K562 (cell line): Measurements from ENCODE around the gene ENTPD3. TPM values are rescaled to one million over a fixed set of nuclear protein-coding genes. Genes with fewer than 3 reads are reported as not detected.

ENCODE experiments used
- ARID1B ChIP-seq: fragments of 450-650 bp; IDR thresholded peaks from 2 replicates; pipeline ENCODE4 v1.6.1; 2016; ENCODE audit warnings: antibody characterized with exemption, mild to moderate bottlenecking, inconsistent platforms
- CREM ChIP-seq: IDR thresholded peaks from 2 replicates; pipeline ENCODE4 v1.6.1; 2014; ENCODE audit warnings: antibody characterized with exemption, low read depth
- CTBP1 ChIP-seq: fragments of 450-650 bp; IDR thresholded peaks from 2 replicates; pipeline ENCODE4 v1.6.1; 2016; ENCODE audit warnings: borderline replicate concordance
- DMBX1 ChIP-seq: fragments of 250-450 bp; sonication (Bioruptor Pico); IDR thresholded peaks from 2 replicates; pipeline ENCODE4 v1.8.0; 2022; ENCODE audit warnings: inconsistent platforms, mild to moderate bottlenecking, moderate library complexity, borderline replicate concordance
- FOS ChIP-seq: IDR thresholded peaks from 3 replicates; pipeline ENCODE4 v1.6.1; 2011; ENCODE audit not compliant: insufficient read length; ENCODE audit errors: extremely low read depth
- GATA2 ChIP-seq: sonication (generic); formaldehyde crosslinking; IDR thresholded peaks from 2 replicates; pipeline ENCODE4 v1.4.0; 2020; ENCODE audit warnings: mild to moderate bottlenecking, missing genetic modification reagents
- HDAC8 ChIP-seq: fragments of 450-650 bp; IDR thresholded peaks from 2 replicates; pipeline ENCODE4 v1.6.1; 2016; ENCODE audit warnings: mild to moderate bottlenecking, missing genetic modification characterization, moderate library complexity, missing compliant biosample characterization
- LCOR ChIP-seq: sonication (generic); formaldehyde crosslinking; IDR thresholded peaks from 2 replicates; pipeline ENCODE4 v1.8.0; 2022; ENCODE audit warnings: mild to moderate bottlenecking, missing genetic modification reagents
- NR4A1 ChIP-seq, 2 experiments: fragments of 250-450 bp in 1 of 2; fragments of 450-650 bp in 1 of 2; sonication (Bioruptor Pico) in 1 of 2; IDR thresholded peaks; 2 replicates each; pipeline versions ENCODE4 v1.4.0 to v1.6.1; 2016 to 2020; ENCODE audit warnings: mild to moderate bottlenecking in 2 of 2, missing compliant biosample characterization in 1 of 2, missing genetic modification characterization in 1 of 2, moderate library complexity in 1 of 2
- POU5F1 ChIP-seq: fragments of 150-350 bp; IDR thresholded peaks from 2 replicates; pipeline ENCODE4 v1.6.1; 2014; ENCODE audit warnings: borderline replicate concordance, low read length, low read depth, mild to moderate bottlenecking; ENCODE audit not compliant: partially characterized antibody
- TCF3 ChIP-seq: sonication (generic); formaldehyde crosslinking; IDR thresholded peaks from 2 replicates; pipeline ENCODE4 v1.4.0; 2020; ENCODE audit warnings: mild to moderate bottlenecking, missing genetic modification reagents
- ZEB2 ChIP-seq: fragments of 450-650 bp; IDR thresholded peaks from 2 replicates; pipeline ENCODE4 v1.6.1; 2016
- ZNF217 ChIP-seq: sonication (generic); formaldehyde crosslinking; IDR thresholded peaks from 2 replicates; pipeline ENCODE4 v1.8.0; 2022; ENCODE audit warnings: mild to moderate bottlenecking, missing genetic modification reagents
- ZNF253 ChIP-seq: fragments of 250-450 bp; sonication (Bioruptor Pico); conservative IDR thresholded peaks from 2 replicates; pipeline ENCODE4 v1.6.1; 2021; ENCODE audit warnings: mild to moderate bottlenecking
- ZNF311 ChIP-seq: fragments of 250-450 bp; sonication (Bioruptor Pico); IDR thresholded peaks from 2 replicates; pipeline ENCODE4 v1.4.0; 2020; ENCODE audit warnings: mild to moderate bottlenecking, moderate library complexity
- polyA plus RNA-seq, 8 experiments: library from polyadenylated mRNA; depleted of rRNA in 4 of 8; stranded (reverse) in 5 of 8; unstranded in 3 of 8; fragments of >200 nt; fragmentation: Nextera tagmentation in 2 of 8; fragmentation: Illumina TruSeq in 1 of 8; extraction: Ambion mirVana in 2 of 8; extraction: Trizol in 1 of 8; gene quantifications; 2 replicates each; pipeline versions ENCODE4 v1.2.1 to v1.2.3, GENCODE V29; 2011 to 2014; ENCODE audit warnings: inconsistent platforms in 1 of 8, missing spikeins in 1 of 8
- total RNA-seq, 7 experiments: library from RNA; depleted of rRNA in 6 of 7; stranded (reverse); fragments of >200 nt in 6 of 7; fragmentation: Illumina TruSeq in 2 of 7; extraction: Trizol in 2 of 7; gene quantifications; 2 replicates each; pipeline versions ENCODE4 v1.2.1 to v1.2.3, GENCODE V29; 2011 to 2021; ENCODE audit warnings: low replicate concordance in 1 of 7
- TF ChIP-seq, protein P1 (sequence below): fragments of 200-800 bp; sonication (Bioruptor generic); IDR thresholded peaks from 2 replicates; pipeline ENCODE4 v1.6.1; 2017; ENCODE audit warnings: missing genetic modification characterization, missing compliant biosample characterization
- TF ChIP-seq, protein P2 (sequence below): fragments of 250-450 bp; sonication (Bioruptor Pico); IDR thresholded peaks from 2 replicates; pipeline ENCODE4 v1.4.0; 2020
- TF ChIP-seq, protein P3 (sequence below): fragments of 250-450 bp; sonication (Bioruptor Pico); IDR thresholded peaks from 2 replicates; pipeline ENCODE4 v1.5.0; 2020; ENCODE audit warnings: mild to moderate bottlenecking, borderline replicate concordance
- TF ChIP-seq, protein P4 (sequence below): fragments of 450-650 bp; IDR thresholded peaks from 2 replicates; pipeline ENCODE4 v1.6.1; 2016

Gene ENTPD3
- total and polyA plus RNA-seq, 9 of the 15 experiments (the other 6 are each of a cell fraction or from before 2014, with no cell fraction given): 0.23 to 2.1 (median 0.58) TPM

DNA sequence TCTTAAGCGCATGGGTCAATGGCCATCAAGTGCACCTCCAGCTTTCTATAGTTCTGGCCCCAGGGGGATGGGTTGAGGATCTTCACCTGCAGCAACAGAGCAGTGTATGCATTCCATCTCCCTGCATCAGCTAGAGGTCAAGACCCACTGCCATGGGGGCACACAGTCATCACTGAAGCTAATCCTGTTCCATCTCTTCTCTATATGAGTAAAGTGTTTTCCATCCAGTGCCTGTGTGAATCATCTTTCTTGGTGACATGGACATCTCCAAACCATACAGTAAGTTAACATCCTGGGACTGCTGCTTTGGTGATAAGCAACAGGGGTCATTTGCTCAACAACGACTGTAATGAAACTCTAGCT lies 4.4 kb upstream of the ENTPD3 start (continued):
- TF ChIP-seq, protein P1, sequence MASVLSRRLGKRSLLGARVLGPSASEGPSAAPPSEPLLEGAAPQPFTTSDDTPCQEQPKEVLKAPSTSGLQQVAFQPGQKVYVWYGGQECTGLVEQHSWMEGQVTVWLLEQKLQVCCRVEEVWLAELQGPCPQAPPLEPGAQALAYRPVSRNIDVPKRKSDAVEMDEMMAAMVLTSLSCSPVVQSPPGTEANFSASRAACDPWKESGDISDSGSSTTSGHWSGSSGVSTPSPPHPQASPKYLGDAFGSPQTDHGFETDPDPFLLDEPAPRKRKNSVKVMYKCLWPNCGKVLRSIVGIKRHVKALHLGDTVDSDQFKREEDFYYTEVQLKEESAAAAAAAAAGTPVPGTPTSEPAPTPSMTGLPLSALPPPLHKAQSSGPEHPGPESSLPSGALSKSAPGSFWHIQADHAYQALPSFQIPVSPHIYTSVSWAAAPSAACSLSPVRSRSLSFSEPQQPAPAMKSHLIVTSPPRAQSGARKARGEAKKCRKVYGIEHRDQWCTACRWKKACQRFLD (CRISPR knock-in tag): 0 out of 2 replicates have a peak, but pooled peaks have one; percentile 27
- TF ChIP-seq ARID1B (peak; percentile 82), CREM (0 out of 2 replicates have a peak, but pooled peaks have one; percentile 14), TCF3 (CRISPR knock-in tag) (peak; percentile 55), ZNF311 (CRISPR knock-in tag) (peak; percentile 47; the same call in 1 of the 2 replicates), ZEB2 (peak; percentile 42; the same call in 1 of the 2 replicates), NR4A1 (CRISPR knock-in tag; IDR thresholded peaks at IDR 0.05) (no peak), NR4A1 (tag; IDR thresholded peaks at IDR 0.05) (no peak), ZNF253 (no peak), ZNF217 (no peak), GATA2 (CRISPR knock-in tag) (peak; percentile 7; the same call in 1 of the 2 replicates), DMBX1 (CRISPR knock-in tag) (peak; percentile 54; the same call in 1 of the 2 replicates), CTBP1 (peak; percentile 76), POU5F1 (no peak), FOS (peak; percentile 23), LCOR (0 out of 2 replicates have a peak, but pooled peaks have one; percentile 43), HDAC8 (tag) (no peak)
- TF ChIP-seq, protein P2, sequence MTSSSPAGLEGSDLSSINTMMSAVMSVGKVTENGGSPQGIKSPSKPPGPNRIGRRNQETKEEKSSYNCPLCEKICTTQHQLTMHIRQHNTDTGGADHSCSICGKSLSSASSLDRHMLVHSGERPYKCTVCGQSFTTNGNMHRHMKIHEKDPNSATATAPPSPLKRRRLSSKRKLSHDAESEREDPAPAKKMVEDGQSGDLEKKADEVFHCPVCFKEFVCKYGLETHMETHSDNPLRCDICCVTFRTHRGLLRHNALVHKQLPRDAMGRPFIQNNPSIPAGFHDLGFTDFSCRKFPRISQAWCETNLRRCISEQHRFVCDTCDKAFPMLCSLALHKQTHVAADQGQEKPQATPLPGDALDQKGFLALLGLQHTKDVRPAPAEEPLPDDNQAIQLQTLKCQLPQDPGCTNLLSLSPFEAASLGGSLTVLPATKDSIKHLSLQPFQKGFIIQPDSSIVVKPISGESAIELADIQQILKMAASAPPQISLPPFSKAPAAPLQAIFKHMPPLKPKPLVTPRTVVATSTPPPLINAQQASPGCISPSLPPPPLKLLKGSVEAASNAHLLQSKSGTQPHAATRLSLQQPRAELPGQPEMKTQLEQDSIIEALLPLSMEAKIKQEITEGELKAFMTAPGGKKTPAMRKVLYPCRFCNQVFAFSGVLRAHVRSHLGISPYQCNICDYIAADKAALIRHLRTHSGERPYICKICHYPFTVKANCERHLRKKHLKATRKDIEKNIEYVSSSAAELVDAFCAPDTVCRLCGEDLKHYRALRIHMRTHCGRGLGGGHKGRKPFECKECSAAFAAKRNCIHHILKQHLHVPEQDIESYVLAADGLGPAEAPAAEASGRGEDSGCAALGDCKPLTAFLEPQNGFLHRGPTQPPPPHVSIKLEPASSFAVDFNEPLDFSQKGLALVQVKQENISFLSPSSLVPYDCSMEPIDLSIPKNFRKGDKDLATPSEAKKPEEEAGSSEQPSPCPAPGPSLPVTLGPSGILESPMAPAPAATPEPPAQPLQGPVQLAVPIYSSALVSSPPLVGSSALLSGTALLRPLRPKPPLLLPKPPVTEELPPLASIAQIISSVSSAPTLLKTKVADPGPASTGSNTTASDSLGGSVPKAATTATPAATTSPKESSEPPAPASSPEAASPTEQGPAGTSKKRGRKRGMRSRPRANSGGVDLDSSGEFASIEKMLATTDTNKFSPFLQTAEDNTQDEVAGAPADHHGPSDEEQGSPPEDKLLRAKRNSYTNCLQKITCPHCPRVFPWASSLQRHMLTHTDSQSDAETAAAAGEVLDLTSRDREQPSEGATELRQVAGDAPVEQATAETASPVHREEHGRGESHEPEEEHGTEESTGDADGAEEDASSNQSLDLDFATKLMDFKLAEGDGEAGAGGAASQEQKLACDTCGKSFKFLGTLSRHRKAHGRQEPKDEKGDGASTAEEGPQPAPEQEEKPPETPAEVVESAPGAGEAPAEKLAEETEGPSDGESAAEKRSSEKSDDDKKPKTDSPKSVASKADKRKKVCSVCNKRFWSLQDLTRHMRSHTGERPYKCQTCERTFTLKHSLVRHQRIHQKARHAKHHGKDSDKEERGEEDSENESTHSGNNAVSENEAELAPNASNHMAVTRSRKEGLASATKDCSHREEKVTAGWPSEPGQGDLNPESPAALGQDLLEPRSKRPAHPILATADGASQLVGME (CRISPR knock-in tag): no peak
- TF ChIP-seq, protein P3, sequence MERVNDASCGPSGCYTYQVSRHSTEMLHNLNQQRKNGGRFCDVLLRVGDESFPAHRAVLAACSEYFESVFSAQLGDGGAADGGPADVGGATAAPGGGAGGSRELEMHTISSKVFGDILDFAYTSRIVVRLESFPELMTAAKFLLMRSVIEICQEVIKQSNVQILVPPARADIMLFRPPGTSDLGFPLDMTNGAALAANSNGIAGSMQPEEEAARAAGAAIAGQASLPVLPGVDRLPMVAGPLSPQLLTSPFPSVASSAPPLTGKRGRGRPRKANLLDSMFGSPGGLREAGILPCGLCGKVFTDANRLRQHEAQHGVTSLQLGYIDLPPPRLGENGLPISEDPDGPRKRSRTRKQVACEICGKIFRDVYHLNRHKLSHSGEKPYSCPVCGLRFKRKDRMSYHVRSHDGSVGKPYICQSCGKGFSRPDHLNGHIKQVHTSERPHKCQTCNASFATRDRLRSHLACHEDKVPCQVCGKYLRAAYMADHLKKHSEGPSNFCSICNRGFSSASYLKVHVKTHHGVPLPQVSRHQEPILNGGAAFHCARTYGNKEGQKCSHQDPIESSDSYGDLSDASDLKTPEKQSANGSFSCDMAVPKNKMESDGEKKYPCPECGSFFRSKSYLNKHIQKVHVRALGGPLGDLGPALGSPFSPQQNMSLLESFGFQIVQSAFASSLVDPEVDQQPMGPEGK (CRISPR knock-in tag): no peak
- TF ChIP-seq, protein P4, sequence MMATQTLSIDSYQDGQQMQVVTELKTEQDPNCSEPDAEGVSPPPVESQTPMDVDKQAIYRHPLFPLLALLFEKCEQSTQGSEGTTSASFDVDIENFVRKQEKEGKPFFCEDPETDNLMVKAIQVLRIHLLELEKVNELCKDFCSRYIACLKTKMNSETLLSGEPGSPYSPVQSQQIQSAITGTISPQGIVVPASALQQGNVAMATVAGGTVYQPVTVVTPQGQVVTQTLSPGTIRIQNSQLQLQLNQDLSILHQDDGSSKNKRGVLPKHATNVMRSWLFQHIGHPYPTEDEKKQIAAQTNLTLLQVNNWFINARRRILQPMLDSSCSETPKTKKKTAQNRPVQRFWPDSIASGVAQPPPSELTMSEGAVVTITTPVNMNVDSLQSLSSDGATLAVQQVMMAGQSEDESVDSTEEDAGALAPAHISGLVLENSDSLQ: peak; percentile 41; the same call in 1 of the 2 replicates
